Hematopoietic multipotent progenitor cell treated with erythropoietin and hydrocortisone succinate and interleukin-3 and kit ligand, for 17 days (in vitro differentiated cells): ENCODE results near the gene FAM47C.
"Not testable (repeated sequence)": the region's sequence is repeated elsewhere in the genome, so short reads cannot be mapped to it uniquely, and the experiment has no call there.

Source experiments
- DNase-seq: peaks from one replicate; pipeline ENCODE4 v3.0.0-alpha.2; 2015; ENCODE audit warnings: low spot score

The FAM47C gene

DNA sequence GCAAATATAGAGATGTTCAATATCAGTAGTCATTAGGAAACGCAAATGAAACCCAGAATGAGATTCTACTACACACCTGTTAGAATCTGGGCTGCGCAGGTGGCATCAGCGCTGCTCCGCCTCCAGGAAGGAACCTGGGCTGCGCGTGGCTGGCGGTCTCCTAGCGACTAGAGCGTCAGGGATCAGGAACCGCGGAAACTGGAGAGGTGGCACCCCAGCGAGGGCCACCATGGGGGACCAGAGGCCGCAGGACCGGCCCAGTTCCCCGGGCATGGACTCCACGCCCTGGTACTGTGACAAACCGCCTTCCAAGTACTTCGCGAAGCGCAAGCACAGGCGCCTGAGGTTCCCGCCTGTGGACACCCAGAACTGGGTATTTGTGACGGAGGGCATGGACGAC is at the start of gene FAM47C:
TSS of gene FAM47C (plus strand) at position 185 of the 400 bp plus-strand sequence. CDS start at position 230, 45 bp downstream.
- not testable (repeated sequence) for DNase-seq

GRCh38 chrX:36961590-36961989 is 46.6 kb upstream of the FAM47C start:
- no peak for DNase-seq

- DNase-seq: no peak
Measured at GRCh38 chrX:36963069-36963808, 44.9 kb upstream of the FAM47C start.

- DNase-seq: no peak
Measured at GRCh38 chrX:36963852-36964251, 44.3 kb upstream of the FAM47C start.

GRCh38 chrX:36973575-36973974 is 34.6 kb upstream of the FAM47C start:
- DNase-seq: no peak

DNA sequence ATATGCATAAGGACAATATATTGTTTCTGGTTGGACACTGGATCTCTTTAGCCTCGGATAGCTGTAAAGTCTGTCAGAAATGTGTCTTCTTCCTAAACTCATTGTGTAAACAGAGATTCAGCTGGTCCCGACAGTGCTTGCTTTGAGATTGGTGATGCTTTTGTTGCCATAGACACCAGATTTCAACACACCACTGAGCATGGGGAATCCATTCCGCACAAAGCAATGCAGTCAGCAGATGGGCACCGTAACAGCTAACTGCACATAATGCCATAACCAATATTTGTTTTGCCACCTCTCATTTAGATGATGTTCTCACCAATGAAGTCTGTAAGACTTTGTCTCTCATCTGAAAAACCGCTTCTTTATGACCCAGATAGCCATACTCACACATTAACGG is 33.3 kb upstream of the FAM47C start:
- DNase-seq: no peak

DNA sequence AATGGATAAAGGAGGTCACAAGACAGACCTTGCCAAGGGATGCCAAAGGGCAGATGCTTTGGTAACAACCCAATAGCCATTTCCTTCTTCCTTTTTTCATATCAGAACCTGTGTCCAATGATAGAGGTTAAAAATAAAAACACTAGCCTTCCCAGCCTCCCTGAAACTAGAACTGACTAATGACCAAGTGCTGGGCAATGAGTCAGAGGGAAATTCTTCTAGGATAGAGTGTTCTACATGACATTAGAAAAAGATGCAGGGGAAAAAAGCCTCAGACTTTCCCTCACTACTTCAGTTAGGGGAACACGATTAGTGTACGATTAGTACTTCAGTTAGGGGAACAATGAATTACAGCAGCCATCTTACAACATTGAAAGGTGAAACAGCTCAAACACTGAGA is 29.3 kb upstream of the FAM47C start:
- no peak for DNase-seq

DNA sequence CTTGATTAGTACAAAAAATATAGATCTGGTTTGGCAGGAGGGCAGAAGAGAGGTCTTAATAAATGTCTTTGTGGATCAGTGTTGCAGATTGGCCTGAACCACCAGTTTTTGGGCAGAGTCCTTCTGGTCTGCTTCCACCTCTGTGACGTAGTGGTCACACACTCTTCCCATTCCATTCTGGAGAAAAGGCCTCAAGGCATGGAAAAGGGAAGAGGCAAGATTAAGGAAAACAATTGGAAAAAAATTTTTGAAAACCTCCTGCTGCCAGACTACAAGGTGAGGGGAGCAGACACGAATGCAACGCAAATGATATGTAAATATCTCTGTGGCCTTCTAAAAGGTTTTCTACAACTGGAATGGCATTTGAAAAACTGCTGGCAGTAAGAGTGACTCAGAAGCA is 24.3 kb upstream of the FAM47C start:
- DNase-seq: no peak

DNA sequence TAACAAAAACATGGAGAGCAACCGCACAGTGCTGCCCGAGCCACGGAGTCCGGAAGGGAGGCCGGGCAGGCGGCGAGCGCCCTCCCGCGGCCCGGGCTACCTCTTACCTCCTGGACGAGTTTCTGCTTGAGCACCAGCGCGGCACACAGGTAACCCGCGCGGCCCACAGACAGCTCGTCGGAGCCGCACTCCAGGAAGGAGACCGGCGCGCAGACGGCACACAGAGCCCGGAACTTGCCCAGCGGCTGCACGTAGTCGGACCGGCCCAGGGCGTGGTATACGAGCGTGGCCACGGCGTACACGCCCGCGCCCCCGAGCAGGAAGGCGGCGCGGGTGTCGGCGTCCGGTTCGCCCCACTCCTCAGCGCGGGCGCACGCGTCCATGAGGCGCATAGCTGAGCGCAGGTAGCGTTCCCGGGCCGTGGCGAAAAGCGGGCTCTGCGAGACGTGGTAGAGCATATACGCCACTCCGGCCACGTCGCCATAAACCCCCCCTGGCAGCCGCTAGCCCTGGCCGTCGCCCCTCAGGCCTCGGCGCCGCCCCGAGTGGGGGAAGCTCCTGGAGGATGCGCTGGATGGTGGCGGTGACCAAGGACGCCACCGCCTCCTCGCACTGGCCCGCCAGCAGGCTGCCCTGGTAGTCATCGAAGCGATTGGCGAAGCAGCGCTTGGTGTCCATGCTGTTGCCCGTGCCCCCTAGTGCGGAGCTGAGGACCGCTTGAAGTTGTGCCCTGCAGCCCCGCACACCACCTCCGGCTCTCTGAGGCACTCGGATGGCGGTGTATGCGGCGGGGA is 22.6 kb upstream of the FAM47C start:
- not testable (repeated sequence) for DNase-seq

DNA sequence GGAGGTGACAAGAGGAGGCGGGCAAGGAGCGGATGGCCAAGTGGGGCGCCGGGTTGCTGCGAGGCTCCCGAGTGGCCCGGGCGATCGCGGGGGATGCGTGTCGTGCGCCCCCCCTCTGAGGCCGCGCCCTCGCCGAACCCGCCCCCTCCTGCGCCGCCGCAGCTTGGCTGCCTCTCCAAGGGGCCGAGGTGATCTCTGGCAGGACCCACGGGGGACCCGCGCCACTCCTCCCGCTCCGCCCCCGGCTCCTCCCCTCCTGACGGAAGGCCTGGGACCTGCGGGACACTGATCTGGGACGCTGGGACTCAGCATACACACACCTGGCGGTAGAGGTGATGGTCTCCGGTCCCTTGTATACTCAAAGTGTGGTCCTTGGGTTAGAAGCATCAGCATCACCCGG is 21.9 kb upstream of the FAM47C start:
- no peak for DNase-seq

GRCh38 chrX:36987212-36987611 is 21.0 kb upstream of the FAM47C start:
- not testable (repeated sequence) for DNase-seq

DNA sequence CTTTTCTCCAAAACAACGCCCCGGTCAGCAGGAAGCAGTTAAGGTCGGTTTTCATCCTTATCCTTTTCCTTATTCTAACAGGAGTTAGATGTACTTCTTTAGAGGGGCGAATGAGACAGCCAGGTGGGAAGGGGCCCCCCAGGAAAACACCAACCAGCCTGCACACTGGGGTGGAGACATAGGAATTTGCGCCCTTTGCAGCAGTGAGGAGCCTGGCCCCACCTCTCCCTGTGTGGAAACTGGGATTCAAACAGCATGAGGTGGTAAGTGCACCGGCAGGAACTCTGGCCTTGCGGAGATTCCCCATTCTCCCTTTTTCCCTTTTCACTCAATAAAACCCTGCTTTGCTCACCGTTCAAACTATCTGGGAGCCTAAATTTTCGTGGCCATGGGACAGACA is 8.0 kb upstream of the FAM47C start:
- DNase-seq: no peak

DNA sequence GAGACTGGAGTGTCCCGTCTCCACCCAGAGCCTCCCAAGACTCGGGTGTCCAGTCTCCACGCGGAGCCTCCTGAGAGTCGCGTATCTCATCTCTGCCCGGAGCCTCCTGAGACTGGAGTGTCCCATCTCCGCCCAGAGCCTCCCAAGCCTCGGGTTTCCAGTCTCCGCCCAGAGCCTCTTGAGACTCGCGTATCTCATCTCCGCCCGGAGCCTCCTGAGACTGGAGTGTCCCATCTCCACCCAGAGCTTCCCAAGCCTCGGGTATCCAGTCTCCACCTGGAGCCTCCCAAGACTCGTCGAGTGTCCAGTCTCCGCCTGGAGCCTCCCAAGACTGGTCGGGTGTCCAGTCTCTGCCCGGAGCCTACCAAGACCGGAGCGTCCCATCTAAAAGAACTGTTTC is 2.3 kb downstream of the FAM47C start:
- no peak for DNase-seq

GRCh38 chrX:37034260-37034659 is 26.1 kb downstream of the FAM47C start:
- DNase-seq: not testable (repeated sequence)

GRCh38 chrX:37036674-37037220 is 28.6 kb downstream of the FAM47C start:
- not testable (repeated sequence) for DNase-seq

DNA sequence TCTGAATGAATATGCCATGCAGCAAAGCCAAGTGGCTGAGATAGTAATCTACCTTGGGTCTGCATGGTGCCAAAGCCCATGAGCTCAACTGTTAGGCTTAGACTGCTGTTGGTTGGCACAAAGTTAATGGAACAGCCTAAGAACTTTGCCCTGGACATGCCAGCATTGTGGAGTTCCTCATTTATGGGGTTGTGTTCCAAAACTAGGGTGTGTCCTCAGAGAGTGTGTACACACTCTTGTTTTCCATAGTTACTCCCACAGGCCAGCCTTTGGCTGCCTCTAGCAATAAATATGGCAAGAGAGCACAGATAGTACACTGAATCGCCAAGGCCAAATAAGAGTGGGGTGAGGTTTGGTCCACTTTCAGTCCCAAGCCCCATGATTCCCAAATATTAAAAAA is 30.6 kb downstream of the FAM47C start:
- DNase-seq: not testable (repeated sequence)

- not testable (repeated sequence) for DNase-seq
Measured at GRCh38 chrX:37042956-37043885, 35.1 kb downstream of the FAM47C start.

GRCh38 chrX:37047776-37048175 is 39.6 kb downstream of the FAM47C start:
- DNase-seq: no peak

- not testable (repeated sequence) for DNase-seq
Measured at GRCh38 chrX:37057572-37057971, 49.4 kb downstream of the FAM47C start.

DNA sequence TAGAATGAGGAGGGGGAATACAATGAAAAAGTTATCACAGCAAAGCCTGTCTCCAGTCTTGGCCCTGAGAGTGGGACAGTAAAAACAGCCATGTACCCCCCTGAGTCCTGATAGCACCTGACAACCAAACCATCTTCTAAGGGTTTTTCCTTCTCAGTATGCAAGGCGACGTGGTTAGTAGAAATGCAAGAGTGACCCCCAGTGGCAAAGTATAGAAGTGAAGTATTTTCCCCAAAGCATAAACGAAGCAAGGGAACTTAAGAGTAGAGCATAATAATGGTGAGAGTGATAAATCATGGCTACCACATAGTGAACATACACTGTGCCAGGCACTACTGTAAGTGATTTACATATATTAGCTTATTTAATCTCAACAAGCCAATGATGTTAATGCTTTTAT is 52.8 kb downstream of the FAM47C start:
- no peak for DNase-seq
